ENCODE data around the gene NID1.
A peak's percentile ranks its signal among the peaks of the same experiment; 100 is the strongest.

NID1 gene

DNA sequence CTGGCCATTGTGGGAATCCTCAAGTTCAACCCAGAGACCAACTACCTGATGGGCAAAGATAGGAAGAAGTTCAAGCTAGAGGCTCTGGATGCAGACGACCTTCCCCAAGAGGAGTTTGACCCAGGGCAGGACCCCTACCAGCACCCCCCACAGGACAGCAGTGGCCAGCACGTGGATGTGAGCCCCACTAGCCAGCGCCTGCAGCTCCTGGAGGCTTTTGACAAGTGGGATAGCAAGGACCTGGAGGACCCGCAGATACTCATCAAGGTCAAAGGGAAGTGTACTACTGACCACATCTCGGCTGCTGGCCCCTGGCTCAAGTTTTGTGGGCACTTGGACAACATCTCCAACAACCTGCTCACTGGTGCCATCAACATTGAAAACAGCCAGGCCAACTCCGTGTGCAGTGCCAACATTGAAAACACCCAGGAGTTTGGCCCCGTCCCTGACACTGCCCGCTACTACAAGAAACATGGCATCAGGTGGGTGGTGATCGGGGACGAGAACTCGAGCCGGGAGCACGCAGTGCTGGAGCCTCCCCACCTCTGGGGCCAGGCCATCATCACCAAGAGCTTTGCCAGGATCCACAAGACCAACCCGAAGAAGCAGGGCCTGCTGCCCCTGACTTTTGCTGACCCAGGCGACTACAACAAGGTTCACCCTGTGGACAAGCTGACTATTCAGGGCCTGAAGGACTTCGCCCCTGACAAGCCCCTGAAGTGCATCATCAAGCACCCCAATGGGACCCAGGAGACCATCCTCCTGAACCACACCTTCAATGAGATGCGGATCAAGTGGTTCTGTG, 46.8 kb upstream of the NID1 start:
- TF ChIP-seq, protein P1, sequence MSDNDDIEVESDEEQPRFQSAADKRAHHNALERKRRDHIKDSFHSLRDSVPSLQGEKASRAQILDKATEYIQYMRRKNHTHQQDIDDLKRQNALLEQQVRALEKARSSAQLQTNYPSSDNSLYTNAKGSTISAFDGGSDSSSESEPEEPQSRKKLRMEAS (IDR thresholded peaks at IDR 0.05; ENCODE audit: low read depth, low read length), result no peak
- TF ChIP-seq, protein P2, sequence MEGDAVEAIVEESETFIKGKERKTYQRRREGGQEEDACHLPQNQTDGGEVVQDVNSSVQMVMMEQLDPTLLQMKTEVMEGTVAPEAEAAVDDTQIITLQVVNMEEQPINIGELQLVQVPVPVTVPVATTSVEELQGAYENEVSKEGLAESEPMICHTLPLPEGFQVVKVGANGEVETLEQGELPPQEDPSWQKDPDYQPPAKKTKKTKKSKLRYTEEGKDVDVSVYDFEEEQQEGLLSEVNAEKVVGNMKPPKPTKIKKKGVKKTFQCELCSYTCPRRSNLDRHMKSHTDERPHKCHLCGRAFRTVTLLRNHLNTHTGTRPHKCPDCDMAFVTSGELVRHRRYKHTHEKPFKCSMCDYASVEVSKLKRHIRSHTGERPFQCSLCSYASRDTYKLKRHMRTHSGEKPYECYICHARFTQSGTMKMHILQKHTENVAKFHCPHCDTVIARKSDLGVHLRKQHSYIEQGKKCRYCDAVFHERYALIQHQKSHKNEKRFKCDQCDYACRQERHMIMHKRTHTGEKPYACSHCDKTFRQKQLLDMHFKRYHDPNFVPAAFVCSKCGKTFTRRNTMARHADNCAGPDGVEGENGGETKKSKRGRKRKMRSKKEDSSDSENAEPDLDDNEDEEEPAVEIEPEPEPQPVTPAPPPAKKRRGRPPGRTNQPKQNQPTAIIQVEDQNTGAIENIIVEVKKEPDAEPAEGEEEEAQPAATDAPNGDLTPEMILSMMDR (IDR thresholded peaks at IDR 0.05; ENCODE audit: low read depth, low read length), result no peak
- TF ChIP-seq MYC (IDR thresholded peaks at IDR 0.05; ENCODE audit: low read depth, low read length) (no peak), POLR2A (IDR thresholded peaks at IDR 0.05; ENCODE audit: extremely low read depth, insufficient read length) (no peak)
- H3K4me3 ChIP-seq (ENCODE audit: low read depth, low read length), result no peak overlapping the region
- no peak for DNase-seq (ENCODE audit: low read depth)

DNA sequence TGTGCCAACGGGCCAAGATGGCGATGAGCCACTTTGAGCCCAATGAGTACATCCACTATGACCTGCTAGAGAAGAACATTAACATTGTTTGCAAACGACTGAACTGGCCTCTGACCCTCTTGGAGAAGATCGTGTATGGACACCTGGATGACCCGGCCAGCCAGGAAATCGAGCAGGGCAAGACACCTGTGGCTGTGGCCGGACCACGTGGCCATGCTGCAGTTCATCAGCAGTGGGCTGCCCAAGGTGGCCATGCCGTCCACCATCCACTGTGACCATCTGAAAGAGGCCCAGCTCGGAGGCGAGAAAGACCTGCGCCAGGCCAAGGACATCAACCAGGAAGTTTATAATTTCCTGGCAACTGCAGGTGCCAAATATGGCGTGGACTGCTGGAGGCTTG, 45.2 kb upstream of the NID1 start:
- TF ChIP-seq MYC (IDR thresholded peaks at IDR 0.05; ENCODE audit: low read depth, low read length) (no peak), POLR2A (IDR thresholded peaks at IDR 0.05; ENCODE audit: extremely low read depth, insufficient read length) (no peak)
- TF ChIP-seq, protein P2 (IDR thresholded peaks at IDR 0.05; ENCODE audit: low read depth, low read length), result no peak
- TF ChIP-seq, protein P1 (IDR thresholded peaks at IDR 0.05; ENCODE audit: low read depth, low read length), result no peak

DNA sequence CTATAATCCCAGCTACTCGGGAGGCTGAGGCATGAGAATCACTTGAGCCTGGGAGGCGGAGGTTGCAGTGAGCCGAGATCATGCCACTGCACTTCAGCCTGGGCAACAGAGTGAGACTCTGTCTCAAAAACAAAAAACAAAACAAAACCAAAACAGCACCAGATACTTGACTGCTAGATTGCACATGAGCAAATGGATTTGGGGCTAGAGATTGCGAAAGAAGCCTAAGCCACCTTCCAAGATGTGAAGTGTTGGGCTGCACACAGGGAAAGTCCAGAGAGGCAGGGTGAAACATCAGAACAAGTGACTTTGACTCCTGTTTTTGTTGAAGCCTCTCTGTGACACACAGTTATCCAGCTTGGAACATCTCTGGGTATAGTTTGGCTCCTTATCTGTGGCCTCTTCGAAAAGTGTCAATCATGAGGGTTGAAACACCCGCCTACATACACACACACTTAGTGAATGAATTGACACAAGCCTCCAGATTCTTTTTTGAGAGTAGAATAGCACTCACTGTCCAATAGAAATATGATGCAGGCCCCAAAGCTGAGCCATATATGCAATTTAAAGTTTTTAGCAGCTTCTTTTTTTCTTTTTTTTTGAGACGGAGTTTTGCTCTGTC, 43.2 kb upstream of the NID1 start:
- no peak overlapping the region for H3K4me3 ChIP-seq (ENCODE audit: low read depth, low read length)
- peak; percentile 25 for DNase-seq (ENCODE audit: low read depth)
- TF ChIP-seq, protein P2 (IDR thresholded peaks at IDR 0.05; ENCODE audit: low read depth, low read length), result no peak
- no peak for TF ChIP-seq MYC (IDR thresholded peaks at IDR 0.05; ENCODE audit: low read depth, low read length)
- TF ChIP-seq, protein P1 (IDR thresholded peaks at IDR 0.05; ENCODE audit: low read depth, low read length), result no peak

More for the DNA sequence above, 45.2 kb upstream of the NID1 start:
- DNase-seq (ENCODE audit: low read depth), result no peak
- no peak overlapping the region for H3K4me3 ChIP-seq (ENCODE audit: low read depth, low read length)

DNA sequence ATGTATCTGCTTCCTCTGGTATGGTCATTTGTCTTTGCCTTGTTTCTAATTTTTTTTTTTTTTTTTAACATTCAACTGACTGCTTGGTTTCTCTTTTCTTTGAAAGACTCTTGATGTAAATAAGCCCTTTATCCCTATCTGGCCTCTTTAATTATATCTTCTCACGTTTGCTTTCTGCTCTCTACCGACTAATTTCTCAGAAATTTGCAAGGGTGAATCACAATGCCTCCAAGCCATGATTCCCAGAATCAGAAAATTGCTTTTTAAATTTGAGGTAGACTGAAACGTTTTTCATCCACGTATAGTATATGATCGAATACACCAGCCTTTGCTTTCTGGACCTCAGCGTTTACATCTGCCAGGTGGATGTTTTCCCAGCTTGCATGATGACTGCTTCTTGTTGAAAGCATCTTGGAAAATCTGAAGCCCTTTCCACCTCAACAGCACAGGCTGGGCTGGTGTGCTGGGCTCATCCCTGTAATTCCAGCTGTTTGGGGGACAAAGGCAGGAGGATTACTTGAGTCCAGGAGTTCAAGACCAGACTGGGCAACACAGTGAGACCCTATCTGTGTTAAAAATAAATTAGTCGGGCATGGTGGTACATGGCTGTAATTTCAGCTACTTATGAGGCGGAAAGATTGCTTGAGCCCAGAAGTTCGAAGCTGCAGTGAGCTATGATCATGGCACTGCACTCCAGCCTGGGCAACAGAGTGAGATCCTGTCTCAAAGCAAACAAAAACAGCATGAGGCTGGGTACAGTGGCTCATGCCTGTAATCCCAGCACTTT, 42.4 kb upstream of the NID1 start:
- H3K4me3 ChIP-seq (ENCODE audit: low read depth, low read length), result no peak overlapping the region
- DNase-seq (ENCODE audit: low read depth), result no peak
- no peak for TF ChIP-seq POLR2A (IDR thresholded peaks at IDR 0.05; ENCODE audit: extremely low read depth, insufficient read length)
- no peak for TF ChIP-seq MYC (IDR thresholded peaks at IDR 0.05; ENCODE audit: low read depth, low read length)
- TF ChIP-seq, protein P1 (IDR thresholded peaks at IDR 0.05; ENCODE audit: low read depth, low read length), result no peak
- TF ChIP-seq, protein P2 (IDR thresholded peaks at IDR 0.05; ENCODE audit: low read depth, low read length), result no peak

DNA sequence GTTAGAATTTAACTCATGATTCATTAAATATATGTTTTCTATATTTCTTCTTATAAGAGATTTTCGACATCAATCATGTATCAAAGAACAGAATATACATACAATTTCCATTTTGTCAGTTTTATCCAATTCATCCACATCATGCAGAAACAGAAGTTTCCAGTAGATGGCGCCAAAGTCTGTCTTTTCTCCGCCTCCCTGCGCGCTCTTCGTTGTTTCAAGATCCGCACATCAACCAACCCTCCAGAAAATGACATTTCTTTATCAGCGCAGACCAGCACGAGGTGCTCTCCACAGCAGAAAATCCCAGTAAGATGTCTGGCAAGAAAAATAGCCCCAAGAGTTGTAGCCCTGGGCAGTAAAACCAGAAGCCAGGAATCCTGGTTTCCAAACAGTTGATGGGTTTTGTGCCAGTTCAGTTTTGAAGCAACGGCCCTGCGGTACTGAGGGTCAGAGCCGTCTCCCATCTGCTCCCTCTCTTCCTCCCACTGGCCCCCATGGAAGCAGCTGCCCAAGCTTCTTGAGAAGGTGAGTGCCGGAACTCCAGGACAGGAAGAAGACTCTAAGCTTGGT, 38.8 kb upstream of the NID1 start:
- peak; percentile 32; the same call in 1 of the 2 replicates for TF ChIP-seq MYC (IDR thresholded peaks at IDR 0.05; ENCODE audit: low read depth, low read length)
- TF ChIP-seq, protein P2 (IDR thresholded peaks at IDR 0.05; ENCODE audit: low read depth, low read length), result peak; percentile 53
- TF ChIP-seq POLR2A (IDR thresholded peaks at IDR 0.05; ENCODE audit: extremely low read depth, insufficient read length), result no peak
- TF ChIP-seq, protein P1 (IDR thresholded peaks at IDR 0.05; ENCODE audit: low read depth, low read length), result 0 out of 2 replicates have a peak, but pooled peaks have one; percentile 31
- DNase-seq (ENCODE audit: low read depth), result peak; percentile 70
- no peak overlapping the region for H3K4me3 ChIP-seq (ENCODE audit: low read depth, low read length)
